Right lobe of liver (tissue), 4 donors: ENCODE results near the gene MED12L.

Experiments used
- CTCF ChIP-seq, 4 donors: fragments of 200-600 bp in 3 of 4; fragments of 450-650 bp in 1 of 4; IDR thresholded peaks; one replicate each; pipeline versions ENCODE4 v1.5.1 to v1.8.0; 2016 to 2022; ENCODE audit warnings: antibody characterized with exemption in 4 of 4, mild to moderate bottlenecking in 2 of 4
- POLR2A ChIP-seq: fragments of 450-650 bp; IDR thresholded peaks from one replicate; pipeline ENCODE4 v1.6.1; 2017; ENCODE audit warnings: antibody characterized with exemption, mild to moderate bottlenecking
- donor health status: DM: no; HTN: no; CAD: no.
- donor health status: DM: no; HTN: no; CAD: no.
- donor health status: DM: no; HTN: yes; CAD: no.

- TF ChIP-seq POLR2A (no peak), CTCF (IDR thresholded peaks at IDR 0.05) (no peak)
Measured at GRCh38 chr3:151303751-151304150, 218.3 kb downstream of the MED12L start.
